ENCODE results near the gene PLIN4. TPM values are rescaled to one million over a fixed set of nuclear protein-coding genes. Genes with fewer than 3 reads are reported as not detected.

The PLIN4 gene
- total and polyA plus RNA-seq, 12 donors, result 0.09 to 25.4 (median 2.5) TPM

DNA sequence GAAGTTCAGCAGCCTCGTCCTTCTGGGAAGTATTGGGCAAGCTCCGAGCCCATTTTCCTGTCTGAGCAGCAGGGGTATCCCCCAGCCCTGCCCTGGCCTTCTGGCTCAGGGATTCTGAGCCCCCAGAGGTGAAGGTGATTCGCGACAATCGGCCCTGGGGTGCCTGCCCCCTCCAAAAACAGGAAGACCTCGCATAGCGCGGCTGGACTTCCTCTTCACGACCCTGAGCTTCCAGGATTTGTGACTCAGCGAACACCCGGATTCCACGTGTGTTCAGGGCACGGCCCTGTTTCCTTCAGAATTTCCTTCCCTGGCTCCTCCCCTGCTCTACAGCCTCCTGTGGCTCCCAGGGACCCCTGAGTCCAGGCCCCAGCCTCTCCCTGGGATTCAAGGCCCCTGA lies 41.3 kb upstream of the PLIN4 start, which contains the start of gene SEMA6B:
Gene SEMA6B, minus strand, starts transcription at position 116 of the 400 bp plus-strand sequence. CDS start 1,227 bp downstream, outside the sequence.
- DNase-seq, result peak in 6 of 7 donors; percentile 65 to 77 (median 70)
- 21 to 36% (median 29%) methylated on average over 12 to 13 of the region's 13 CpGs for WGBS, 4 donors
- peaks cover 0 to 16% of the 10 kb centered on the region in 2 donors for H3K36me3 ChIP-seq (replicated peaks in 1 of 2)
- peaks cover 0 to 15% of the 10 kb centered on the region in 2 donors for H3K4me1 ChIP-seq (replicated peaks in 1 of 2)
- peak within 1 kb of the TSS in 4 of 5 donors; percentile 9 to 78 (median 48) for H3K27ac ChIP-seq
- no peaks in the 10 kb centered on the region for H3K9me3 ChIP-seq (replicated peaks in 1 of 3)
- TF ChIP-seq, protein P1, sequence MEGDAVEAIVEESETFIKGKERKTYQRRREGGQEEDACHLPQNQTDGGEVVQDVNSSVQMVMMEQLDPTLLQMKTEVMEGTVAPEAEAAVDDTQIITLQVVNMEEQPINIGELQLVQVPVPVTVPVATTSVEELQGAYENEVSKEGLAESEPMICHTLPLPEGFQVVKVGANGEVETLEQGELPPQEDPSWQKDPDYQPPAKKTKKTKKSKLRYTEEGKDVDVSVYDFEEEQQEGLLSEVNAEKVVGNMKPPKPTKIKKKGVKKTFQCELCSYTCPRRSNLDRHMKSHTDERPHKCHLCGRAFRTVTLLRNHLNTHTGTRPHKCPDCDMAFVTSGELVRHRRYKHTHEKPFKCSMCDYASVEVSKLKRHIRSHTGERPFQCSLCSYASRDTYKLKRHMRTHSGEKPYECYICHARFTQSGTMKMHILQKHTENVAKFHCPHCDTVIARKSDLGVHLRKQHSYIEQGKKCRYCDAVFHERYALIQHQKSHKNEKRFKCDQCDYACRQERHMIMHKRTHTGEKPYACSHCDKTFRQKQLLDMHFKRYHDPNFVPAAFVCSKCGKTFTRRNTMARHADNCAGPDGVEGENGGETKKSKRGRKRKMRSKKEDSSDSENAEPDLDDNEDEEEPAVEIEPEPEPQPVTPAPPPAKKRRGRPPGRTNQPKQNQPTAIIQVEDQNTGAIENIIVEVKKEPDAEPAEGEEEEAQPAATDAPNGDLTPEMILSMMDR (IDR thresholded peaks at IDR 0.05), result no peak
- TF ChIP-seq POLR2A (IDR thresholded peaks at IDR 0.05), result no peak
- H3K27me3 ChIP-seq, result no peaks in the 10 kb centered on the region
- H3K4me3 ChIP-seq, result peak within 1 kb of the TSS in 2 of 4 donors; percentile 0 to 38
- intact Hi-C loops (cut with DNase I), result loop anchor here in 1 of 2 donors (5.0 kb wide), 1 partner anchor 78 kb away; the partner anchor contains the start of gene TNFAIP8L1

DNA sequence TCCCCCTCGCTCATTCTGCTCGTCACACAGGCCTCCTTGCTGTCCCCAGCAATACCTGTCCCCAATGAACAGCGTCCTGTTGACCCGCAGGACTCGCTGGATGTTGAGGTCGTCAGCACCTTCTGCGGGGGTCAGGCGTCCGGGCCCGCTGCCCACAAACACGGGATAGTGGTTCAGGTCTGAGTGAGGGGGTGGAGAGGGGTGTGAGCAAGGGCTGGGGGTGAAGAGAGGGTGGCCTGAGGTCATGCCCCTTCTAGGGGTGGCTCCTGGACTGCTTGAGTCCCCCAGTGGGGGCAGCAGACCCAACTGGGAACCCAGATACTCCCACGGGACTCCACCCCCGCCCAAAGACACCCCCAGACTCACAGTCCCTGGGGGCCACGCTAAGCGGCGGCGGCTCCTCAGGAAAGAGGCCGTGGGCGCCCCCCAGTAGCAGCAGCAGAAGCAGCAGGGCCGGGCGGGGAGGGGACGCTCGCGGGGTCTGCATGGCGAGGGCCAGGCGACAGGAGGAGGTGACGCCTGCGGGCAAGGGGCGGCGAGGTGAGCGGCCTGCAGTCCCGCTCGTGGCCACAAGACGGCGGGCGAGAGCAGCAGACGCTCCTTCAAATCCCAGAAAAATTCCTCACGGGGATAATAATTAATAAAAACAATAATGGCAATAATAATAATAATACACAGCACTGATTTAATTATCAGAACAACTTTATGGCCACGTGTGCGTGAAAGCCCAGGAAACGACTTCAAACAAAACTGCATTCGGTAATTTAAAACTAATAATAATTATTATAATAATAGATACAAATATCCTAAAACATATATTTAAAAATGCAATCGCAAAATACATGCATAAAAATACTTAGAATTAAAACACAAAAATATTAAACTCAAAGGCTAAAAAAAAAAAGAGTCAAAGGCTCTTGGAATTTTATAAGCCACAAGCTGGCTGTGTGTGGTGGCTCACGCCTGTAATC lies 40.0 kb upstream of the PLIN4 start:
- no peaks in the 10 kb centered on the region for H3K27me3 ChIP-seq
- H3K9me3 ChIP-seq (replicated peaks in 1 of 3), result no peaks in the 10 kb centered on the region
- peaks cover 0 to 15% of the 10 kb centered on the region in 2 donors for H3K4me1 ChIP-seq (replicated peaks in 1 of 2)
- TF ChIP-seq, protein P1 (IDR thresholded peaks at IDR 0.05), result peak; percentile 82 to 100 (median 92)
- TF ChIP-seq POLR2A (IDR thresholded peaks at IDR 0.05), result no peak
- peak in 3 of 7 donors; percentile 17 to 51 (median 44) for DNase-seq
- H3K36me3 ChIP-seq (replicated peaks in 1 of 2), result peaks cover 0 to 19% of the 10 kb centered on the region in 2 donors
- H3K27ac ChIP-seq, result peak overlapping the region in 2 of 5 donors; percentile 9 to 17
- intact Hi-C loops (cut with DNase I), result loop anchor here in 1 of 2 donors (5.0 kb wide), 1 partner anchor 79 kb away; the partner anchor contains the start of gene TNFAIP8L1
- WGBS, 4 donors, result 18 to 29% (median 24%) methylated on average over 17 to 44 of the region's 44 CpGs
- H3K4me3 ChIP-seq, result peak overlapping the region in 1 of 4 donors; percentile 38

DNA sequence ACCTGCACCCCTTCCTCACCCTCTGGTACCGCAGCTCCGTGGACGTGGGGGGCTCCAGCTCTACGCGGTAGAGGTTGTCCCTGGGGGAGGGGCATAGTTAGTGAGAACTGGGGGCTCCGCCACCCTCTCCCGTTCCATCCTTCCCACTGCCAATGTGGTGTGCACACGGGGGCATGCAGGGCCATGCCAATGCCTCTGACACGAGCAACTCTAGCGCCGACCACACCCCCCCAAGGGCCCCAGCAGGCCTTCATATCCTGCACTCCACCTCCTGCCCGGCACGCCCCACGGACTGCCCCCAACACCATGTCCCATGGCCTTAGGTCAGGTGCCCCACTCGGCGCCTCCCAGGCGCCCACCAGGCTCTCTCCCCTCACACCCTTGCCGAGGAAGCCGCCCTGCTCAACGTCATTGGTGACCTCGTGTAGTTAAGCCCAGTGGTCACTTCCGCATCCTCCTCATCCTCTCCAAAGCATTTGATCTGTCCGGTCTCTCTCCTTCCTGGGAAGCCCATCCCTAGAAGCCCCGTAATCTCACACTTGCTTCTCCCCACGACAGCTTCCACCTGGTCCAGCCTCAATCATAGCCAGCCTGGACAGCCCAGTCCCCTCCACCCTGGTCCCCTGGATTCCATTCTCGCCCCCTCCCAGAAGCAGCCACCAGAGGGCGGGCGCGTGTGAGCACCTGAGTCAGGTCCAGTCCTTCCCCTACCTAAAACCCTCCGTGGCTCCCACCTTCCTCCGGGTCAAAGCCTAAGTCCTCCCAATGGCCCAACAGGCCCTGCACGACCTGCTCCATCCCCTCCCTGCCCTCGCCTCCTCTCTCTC lies 39.1 kb upstream of the PLIN4 start:
- intact Hi-C loops (cut with DNase I), result loop anchor here in 1 of 2 donors (5.0 kb wide), 1 partner anchor 80 kb away; the partner anchor contains the start of gene TNFAIP8L1
- H3K36me3 ChIP-seq (replicated peaks in 1 of 2), result peaks cover 0 to 26% of the 10 kb centered on the region in 2 donors
- H3K4me1 ChIP-seq (replicated peaks in 1 of 2), result peaks cover 0 to 15% of the 10 kb centered on the region in 2 donors
- peak overlapping the region in 1 of 5 donors; percentile 9 for H3K27ac ChIP-seq
- no peaks in the 10 kb centered on the region for H3K27me3 ChIP-seq
- H3K9me3 ChIP-seq (replicated peaks in 1 of 3), result no peaks in the 10 kb centered on the region
- no peak for TF ChIP-seq POLR2A (IDR thresholded peaks at IDR 0.05)
- TF ChIP-seq, protein P1 (IDR thresholded peaks at IDR 0.05), result peak in 1 of 6 experiments; percentile 12
- DNase-seq, result no peak
- H3K4me3 ChIP-seq, result no peak overlapping the region
- whole genome bisulfite sequencing, 4 donors, result 79 to 82% (median 80%) methylated on average over 28 to 33 of the region's 33 CpGs
